Activated CD4-positive, alpha-beta T cell treated with anti-CD3 and anti-CD28 coated beads, Interleukin-2, amount 10 ng/mL, durations not matched to agents 7 days and 5 days (primary cell): ENCODE measurements around the gene SPAG7. TPM values are rescaled to one million over a fixed set of nuclear protein-coding genes. Genes with fewer than 3 reads are reported as not detected.

ENCODE experiments used
- CTCF ChIA-PET: fragments of 350-600 bp; sonication (Branson Sonifier 250); formaldehyde crosslinking; loops from one replicate; lab custom pipeline; 2021; ENCODE audit warnings: antibody characterized with exemption; lab: Charles Lee
- POLR2A ChIA-PET: fragments of 350-600 bp; sonication (Branson Sonifier 250); formaldehyde crosslinking; loops from one replicate; lab custom pipeline; 2021; ENCODE audit warnings: antibody characterized with exemption; lab: Charles Lee
- DNase-seq: peaks from one replicate; pipeline ENCODE4 v3.0.0-alpha.2; 2020
- H3K27ac Mint-ChIP-seq: one replicate; pipeline ENCODE4 v1.8.0; 2021; ENCODE audit warnings: mild to moderate bottlenecking, moderate library complexity, mixed read lengths
- H3K27me3 Mint-ChIP-seq: one replicate; pipeline ENCODE4 v1.8.0; 2021; ENCODE audit warnings: mixed read lengths
- H3K36me3 Mint-ChIP-seq: one replicate; pipeline ENCODE4 v1.8.0; 2021; ENCODE audit warnings: low read depth, mixed read lengths
- H3K4me1 Mint-ChIP-seq: one replicate; pipeline ENCODE4 v1.8.0; 2021; ENCODE audit warnings: mixed read lengths
- H3K4me3 Mint-ChIP-seq: one replicate; pipeline ENCODE4 v1.8.0; 2021; ENCODE audit warnings: mild to moderate bottlenecking, moderate library complexity, mixed read lengths
- H3K9me3 Mint-ChIP-seq: one replicate; pipeline ENCODE4 v1.8.0; 2021; ENCODE audit warnings: mixed read lengths
- total RNA-seq, 2 experiments: library from RNA; stranded (reverse); gene quantifications; one replicate each; pipeline ENCODE4 v1.2.3, GENCODE V29; 2021

SPAG7 gene
- total RNA-seq, 2 experiments from 2014 or later = 47.7 to 53.6 TPM

DNA sequence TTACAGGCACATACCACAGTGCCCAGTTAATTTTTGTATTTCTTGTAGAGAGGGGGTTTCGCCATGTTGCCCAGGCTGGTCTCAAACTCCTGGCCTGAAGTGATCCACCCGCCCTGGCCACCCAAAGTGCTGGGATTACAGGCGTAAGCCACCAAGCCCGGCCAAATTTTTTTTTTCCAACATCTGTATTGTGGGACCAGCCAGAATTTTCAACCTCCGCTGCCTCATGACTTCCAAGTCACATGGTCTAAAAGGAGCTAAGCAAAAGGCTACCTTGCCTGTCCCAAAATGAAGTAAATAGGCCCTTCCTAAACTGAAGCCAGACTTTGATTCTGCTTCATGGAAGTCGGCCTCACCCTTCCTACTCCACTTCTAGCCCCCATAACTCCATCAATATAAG is 4.2 kb upstream of the SPAG7 start:
- Mint-ChIP-seq H3K27ac (no peak overlapping the region), H3K36me3 (peaks cover 39% of the 10 kb centered on the region)
- CTCF ChIA-PET = interaction anchor here (0.7 to 3.6 kb wide), 5 partner anchors 8 to 62 kb away, joined by 3 to 21 read pairs (median 4); no protein-coding TSS in a partner anchor

DNA sequence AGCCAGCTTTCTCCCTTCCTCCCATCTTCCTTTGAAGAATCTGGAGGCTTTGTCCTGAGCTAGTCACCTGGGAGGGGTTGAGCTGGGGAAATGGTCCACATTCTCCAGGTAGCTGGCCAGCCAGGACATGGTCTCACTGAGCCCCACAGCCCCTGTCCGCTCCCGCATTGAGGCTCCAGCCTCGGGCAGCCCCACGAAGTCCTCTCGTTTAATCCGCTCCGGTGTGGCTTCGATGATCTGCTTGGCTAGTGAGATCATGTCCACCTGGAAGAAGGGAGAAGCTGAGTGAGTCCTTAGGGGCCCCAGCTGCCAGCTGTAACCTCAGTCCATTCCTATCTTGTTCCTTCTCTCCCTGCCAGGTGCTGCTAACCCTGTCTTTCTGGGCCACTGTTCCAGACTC is 2.7 kb upstream of the SPAG7 start:
- Mint-ChIP-seq H3K27me3 (no peaks in the 10 kb centered on the region), H3K4me3 (no peak overlapping the region), H3K27ac (no peak overlapping the region), H3K4me1 (peaks cover 20% of the 10 kb centered on the region), H3K9me3 (no peaks in the 10 kb centered on the region), H3K36me3 (peaks cover 41% of the 10 kb centered on the region)
- CTCF ChIA-PET = interaction anchor here (0.6 to 3.6 kb wide), 8 partner anchors 10 to 108 kb away, joined by 3 to 21 read pairs (median 4); partner anchors contain the start of genes ENO3 and ZFP3
- DNase-seq = no peak
- POLR2A ChIA-PET = no interaction called here

More for the DNA sequence above, 4.2 kb upstream of the SPAG7 start:
- H3K27me3 Mint-ChIP-seq = no peaks in the 10 kb centered on the region
- no peak overlapping the region for H3K4me3 Mint-ChIP-seq
- H3K9me3 Mint-ChIP-seq = no peaks in the 10 kb centered on the region
- POLR2A ChIA-PET = no interaction called here
- H3K4me1 Mint-ChIP-seq = peaks cover 13% of the 10 kb centered on the region
- no peak for DNase-seq

DNA sequence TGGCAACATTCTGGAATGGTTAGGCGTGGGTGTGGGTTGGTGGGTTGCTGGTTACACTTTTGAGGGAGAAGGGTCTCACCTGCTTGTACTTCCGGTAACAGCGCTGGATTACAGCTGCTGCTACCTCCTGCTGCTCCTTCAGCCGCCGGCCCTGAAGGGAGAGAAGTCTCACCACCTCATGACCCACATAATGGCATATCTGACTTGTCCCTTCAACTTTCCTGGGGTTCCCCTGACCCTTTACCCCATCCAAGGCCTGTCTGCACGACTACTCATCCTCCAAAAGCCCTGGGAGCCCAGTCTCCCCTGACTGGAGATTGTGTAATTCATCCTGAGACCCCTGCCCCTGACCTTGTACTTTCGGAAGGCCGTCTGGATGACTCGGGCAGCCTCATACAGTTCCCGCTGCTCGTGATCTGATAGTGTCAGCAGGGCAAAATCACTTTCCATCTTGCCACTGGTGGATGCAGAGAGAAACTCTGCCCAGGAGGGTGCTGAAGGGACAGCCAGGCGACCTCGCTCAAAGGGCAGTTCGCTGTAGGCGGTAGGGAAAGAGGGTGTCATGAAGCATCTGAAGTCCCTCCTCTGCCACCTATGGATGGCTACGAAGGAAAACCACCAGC is 2.0 kb upstream of the SPAG7 start:
- Mint-ChIP-seq H3K36me3 (peaks cover 38% of the 10 kb centered on the region), H3K27me3 (no peaks in the 10 kb centered on the region), H3K4me1 (peaks cover 21% of the 10 kb centered on the region), H3K9me3 (no peaks in the 10 kb centered on the region), H3K27ac (no peak overlapping the region), H3K4me3 (no peak overlapping the region)
- no peak for DNase-seq
- ChIA-PET POLR2A (interaction anchor here (4.0 kb wide), 1 partner anchor 23 kb away, joined by 44 read pairs; the partner anchor contains the start of gene PFN1), CTCF (interaction anchor here (0.6 to 3.6 kb wide), 7 partner anchors 10 to 97 kb away, joined by 3 to 21 read pairs (median 4); partner anchors contain the start of gene ENO3)

DNA sequence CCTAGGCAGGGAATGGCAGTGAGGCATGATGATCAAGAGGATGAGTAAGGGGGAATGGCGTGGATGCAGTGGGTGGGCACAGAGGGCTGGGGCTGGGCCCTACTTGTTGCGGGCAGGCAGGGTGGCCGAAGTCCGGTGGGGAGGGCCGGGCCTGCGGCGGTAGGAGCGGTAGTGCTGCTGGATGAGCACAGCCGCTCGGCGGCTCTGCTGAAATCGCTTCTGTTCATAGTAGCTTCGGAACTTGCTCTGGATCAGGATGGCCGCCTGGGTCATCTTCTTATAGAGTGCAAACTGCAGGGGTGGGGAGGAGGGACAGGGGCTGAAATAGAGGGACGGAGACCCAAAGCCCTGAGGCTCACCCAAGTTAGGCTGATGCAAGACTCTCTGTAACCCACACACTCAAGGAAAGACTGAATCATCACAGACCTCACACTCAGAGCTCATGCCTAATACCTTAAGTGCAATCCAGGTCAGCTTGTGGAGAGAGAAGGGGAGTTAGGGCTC is 1.5 kb upstream of the SPAG7 start:
- peaks cover 22% of the 10 kb centered on the region for H3K4me1 Mint-ChIP-seq
- H3K4me3 Mint-ChIP-seq = no peak overlapping the region
- ChIA-PET CTCF (interaction anchor here (0.7 to 3.6 kb wide), 6 partner anchors 9 to 38 kb away, joined by 3 to 21 read pairs (median 3); partner anchors contain the start of gene ENO3), POLR2A (interaction anchor here (4.0 kb wide), 1 partner anchor 23 kb away, joined by 44 read pairs; the partner anchor contains the start of gene PFN1)
- H3K27me3 Mint-ChIP-seq = no peaks in the 10 kb centered on the region
- no peak overlapping the region for H3K27ac Mint-ChIP-seq
- DNase-seq = peak; percentile 21
- peaks cover 32% of the 10 kb centered on the region for H3K36me3 Mint-ChIP-seq
- H3K9me3 Mint-ChIP-seq = no peaks in the 10 kb centered on the region

DNA sequence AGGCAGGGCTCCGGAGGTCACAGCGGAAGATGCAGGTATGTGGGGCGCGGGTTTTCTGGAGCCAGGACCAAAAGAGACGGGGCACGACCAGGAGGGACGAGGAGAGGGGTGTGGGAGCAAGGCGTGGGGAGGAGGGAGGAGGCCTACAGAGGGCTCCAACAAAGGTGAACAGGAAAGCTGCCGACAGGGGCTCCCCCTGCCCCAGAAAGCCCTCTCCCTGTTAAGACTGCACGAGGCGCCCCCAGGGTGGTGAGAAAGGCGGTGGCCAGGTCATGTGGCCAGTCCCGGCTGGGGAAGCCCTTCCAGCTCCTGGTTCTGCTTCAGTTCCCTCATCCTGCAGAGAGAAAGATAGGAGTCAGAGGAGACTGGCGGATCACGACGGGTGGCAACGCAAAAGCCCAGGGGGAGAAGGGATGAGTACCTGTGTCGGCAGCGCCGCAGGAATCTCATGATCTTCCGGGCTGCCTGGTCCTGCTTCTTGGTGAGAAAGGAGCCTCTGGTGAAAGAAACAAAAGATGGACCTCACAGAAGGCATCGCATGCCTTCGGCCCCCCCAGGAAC is 949 bp upstream of the SPAG7 start:
- ChIA-PET POLR2A (interaction anchor here (4.0 kb wide), 1 partner anchor 22 kb away, joined by 44 read pairs; the partner anchor contains the start of gene PFN1), CTCF (interaction anchor here (1.0 to 3.9 kb wide), 7 partner anchors 9 to 59 kb away, joined by 3 to 23 read pairs (median 3); partner anchors contain the start of genes CAMTA2 and ENO3)
- Mint-ChIP-seq H3K9me3 (no peaks in the 10 kb centered on the region), H3K36me3 (peaks cover 27% of the 10 kb centered on the region), H3K27ac (no peak overlapping the region), H3K27me3 (no peaks in the 10 kb centered on the region), H3K4me3 (no peak overlapping the region), H3K4me1 (peaks cover 20% of the 10 kb centered on the region)
- DNase-seq = no peak

DNA sequence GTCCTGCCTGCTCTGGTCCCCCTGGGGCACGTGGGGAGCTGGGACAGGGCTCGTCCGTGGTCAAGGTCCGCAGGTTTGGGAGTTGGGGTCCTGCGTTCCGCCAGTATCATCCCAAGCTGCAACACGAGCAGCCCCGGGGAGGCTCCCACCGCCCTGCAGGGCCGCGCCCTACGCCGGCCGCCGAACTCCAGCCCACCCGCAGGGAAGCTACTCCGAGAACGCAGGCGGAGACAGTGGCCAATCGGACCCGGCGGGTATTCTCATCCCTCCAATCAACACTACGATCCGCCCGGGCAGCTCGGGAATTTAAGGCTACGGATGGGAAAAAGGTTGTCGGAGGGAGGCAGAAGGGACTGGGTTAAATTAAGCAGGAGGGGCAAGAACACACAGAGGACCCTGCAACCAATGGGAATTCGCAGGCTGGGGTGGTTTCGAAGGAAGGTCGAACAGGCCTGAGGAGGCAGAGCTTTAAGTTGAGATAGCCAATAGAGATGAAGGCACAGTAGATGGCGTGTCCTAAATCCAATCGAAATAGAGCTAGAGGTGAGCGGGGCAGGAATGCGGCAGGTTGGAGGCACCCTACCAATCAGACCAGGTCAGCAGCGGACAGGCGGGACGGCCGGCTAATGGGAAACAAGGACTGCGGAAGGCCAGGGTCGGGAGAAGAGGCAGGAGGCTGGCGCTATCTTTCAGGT is 626 bp downstream of the SPAG7 start:
- Mint-ChIP-seq H3K9me3 (no peaks in the 10 kb centered on the region), H3K4me3 (no peak overlapping the region), H3K27ac (peak overlapping the region; percentile 67), H3K4me1 (peaks cover 20% of the 10 kb centered on the region), H3K36me3 (peaks cover 16% of the 10 kb centered on the region), H3K27me3 (no peaks in the 10 kb centered on the region)
- POLR2A ChIA-PET = interaction anchor here (0.5 to 4.0 kb wide), 6 partner anchors 15 to 823 kb away, joined by 3 to 44 read pairs (median 6); partner anchors contain the start of genes C17orf107, PFN1, RNF167 and SLC25A11
- DNase-seq = peak; percentile 98
- CTCF ChIA-PET = interaction anchor here (0.9 to 3.9 kb wide), 14 partner anchors 10 to 96 kb away, joined by 3 to 23 read pairs (median 6); partner anchors contain the start of genes CAMTA2, ENO3, PFN1 and RNF167

DNA sequence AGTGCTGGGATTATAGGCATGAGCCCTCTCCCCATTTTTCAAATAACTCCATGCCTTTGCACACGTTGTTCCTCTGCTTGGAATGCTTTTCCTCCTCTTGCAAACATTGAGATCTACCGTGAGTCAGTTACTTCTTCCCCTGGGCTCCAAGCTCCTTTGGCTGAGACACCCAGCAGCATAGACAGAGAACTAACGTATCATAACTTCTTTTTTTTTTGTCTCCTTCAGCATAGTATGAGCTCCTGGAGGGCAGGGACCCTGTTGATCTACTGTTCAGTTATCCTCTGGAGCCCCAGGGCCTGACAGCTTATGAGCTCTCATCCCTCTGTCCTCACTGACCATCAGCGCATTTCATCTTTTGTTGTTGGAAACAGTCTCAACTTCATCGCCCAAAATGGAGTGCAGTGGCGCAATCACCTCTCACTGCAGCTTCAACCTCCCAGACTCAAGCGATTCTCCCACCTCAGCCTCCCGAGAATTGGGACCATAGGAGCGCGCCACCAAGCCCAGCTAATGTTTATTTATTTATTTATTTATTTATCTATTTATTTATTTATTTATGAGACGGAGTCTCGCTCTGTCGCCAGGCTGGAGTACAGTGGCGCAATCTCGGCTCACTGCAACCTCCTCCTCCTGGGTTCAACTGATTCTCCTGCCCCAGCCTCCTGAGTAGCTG is 2.2 kb downstream of the SPAG7 start:
- ChIA-PET POLR2A (interaction anchor here (4.0 kb wide), 1 partner anchor 19 kb away, joined by 44 read pairs; the partner anchor contains the start of gene PFN1), CTCF (interaction anchor here (0.6 to 3.9 kb wide), 3 partner anchors 14 to 255 kb away, joined by 3 to 23 read pairs (median 8); partner anchors contain the start of gene ARRB2)
- DNase-seq = no peak
- peak overlapping the region; percentile 50 for H3K4me3 Mint-ChIP-seq
- peak overlapping the region; percentile 47 for H3K27ac Mint-ChIP-seq
- H3K36me3 Mint-ChIP-seq = peaks cover 15% of the 10 kb centered on the region
- no peaks in the 10 kb centered on the region for H3K9me3 Mint-ChIP-seq
- no peaks in the 10 kb centered on the region for H3K27me3 Mint-ChIP-seq
- H3K4me1 Mint-ChIP-seq = peaks cover 16% of the 10 kb centered on the region

DNA sequence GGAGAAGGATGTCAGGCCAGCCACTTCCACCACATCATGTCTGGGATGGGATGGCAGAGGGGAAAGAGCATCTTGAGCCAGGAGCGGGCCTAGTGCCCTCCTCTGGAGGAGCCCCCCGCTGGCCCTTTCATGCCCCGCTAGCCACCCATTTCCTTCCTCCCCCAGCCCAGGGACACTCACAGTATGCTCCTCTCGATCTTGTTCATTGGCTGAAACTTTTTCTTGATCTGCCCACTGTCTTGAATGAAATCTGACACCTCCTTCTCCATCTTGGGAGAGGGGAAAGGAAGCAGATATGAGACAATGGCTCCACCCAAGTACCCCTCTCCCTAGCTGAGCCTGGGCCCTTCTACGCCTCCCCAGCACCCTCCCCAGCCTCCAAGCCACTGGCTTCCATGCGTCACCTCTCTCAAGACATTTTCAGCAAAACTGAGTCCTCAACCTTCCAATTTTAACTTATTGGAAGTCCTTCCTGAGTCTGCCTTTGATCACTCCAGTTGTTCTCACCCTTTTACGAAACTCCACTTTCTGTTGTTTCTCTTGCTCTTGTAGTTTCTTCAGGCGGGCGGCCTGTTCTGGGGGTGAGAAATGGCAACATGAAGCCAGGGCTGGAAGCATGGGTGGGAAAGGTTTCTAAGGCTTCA is 7.2 kb downstream of the SPAG7 start:
- no peaks in the 10 kb centered on the region for H3K27me3 Mint-ChIP-seq
- peaks cover 15% of the 10 kb centered on the region for H3K4me1 Mint-ChIP-seq
- no peak for DNase-seq
- ChIA-PET POLR2A (no interaction called here), CTCF (interaction anchor here (0.5 kb wide), 1 partner anchor 536 kb away, joined by 3 read pairs; no protein-coding TSS in a partner anchor)
- H3K9me3 Mint-ChIP-seq = no peaks in the 10 kb centered on the region
- no peak overlapping the region for H3K27ac Mint-ChIP-seq
- peaks cover 28% of the 10 kb centered on the region for H3K36me3 Mint-ChIP-seq
- H3K4me3 Mint-ChIP-seq = no peak overlapping the region

DNA sequence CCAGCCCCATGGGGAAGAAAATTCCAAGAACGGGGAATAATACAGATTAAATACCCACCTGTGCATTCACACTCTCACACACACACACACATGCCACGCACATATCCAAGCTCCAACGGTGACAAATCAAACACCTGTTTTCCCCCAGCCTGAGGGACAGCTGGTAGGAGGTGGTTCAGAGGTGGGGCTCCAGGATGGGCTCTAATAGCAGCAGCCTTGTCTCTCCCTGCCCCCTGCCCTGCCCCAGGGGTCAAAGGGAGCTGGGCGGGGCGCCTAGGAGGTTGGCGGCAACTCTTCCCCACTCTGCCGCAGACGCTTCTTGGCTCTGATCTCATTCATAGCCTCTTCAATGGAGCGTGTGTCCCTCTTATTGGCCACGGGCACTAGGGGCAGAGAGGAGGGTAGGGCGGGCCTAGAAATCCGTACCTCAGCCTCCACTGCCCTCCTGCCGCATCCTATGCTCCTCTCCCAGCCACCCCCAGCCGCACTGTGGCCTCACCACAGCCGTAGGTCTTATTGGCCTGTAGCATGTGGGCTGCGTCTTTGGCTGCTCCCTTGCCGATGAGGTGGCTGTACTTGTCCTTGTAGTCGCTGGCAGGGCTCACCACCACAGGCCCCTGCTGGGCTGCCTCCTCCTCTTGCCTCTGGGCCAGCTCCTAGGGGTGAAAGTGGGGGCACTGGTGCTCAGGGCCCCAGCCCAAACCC is 8.2 kb downstream of the SPAG7 start:
- H3K27ac Mint-ChIP-seq = no peak overlapping the region
- H3K27me3 Mint-ChIP-seq = no peaks in the 10 kb centered on the region
- peaks cover 12% of the 10 kb centered on the region for H3K4me1 Mint-ChIP-seq
- DNase-seq = no peak
- H3K4me3 Mint-ChIP-seq = no peak overlapping the region
- peaks cover 25% of the 10 kb centered on the region for H3K36me3 Mint-ChIP-seq
- H3K9me3 Mint-ChIP-seq = no peaks in the 10 kb centered on the region
- CTCF ChIA-PET = interaction anchor here (0.5 kb wide), 1 partner anchor 535 kb away, joined by 3 read pairs; no protein-coding TSS in a partner anchor
- POLR2A ChIA-PET = no interaction called here

DNA sequence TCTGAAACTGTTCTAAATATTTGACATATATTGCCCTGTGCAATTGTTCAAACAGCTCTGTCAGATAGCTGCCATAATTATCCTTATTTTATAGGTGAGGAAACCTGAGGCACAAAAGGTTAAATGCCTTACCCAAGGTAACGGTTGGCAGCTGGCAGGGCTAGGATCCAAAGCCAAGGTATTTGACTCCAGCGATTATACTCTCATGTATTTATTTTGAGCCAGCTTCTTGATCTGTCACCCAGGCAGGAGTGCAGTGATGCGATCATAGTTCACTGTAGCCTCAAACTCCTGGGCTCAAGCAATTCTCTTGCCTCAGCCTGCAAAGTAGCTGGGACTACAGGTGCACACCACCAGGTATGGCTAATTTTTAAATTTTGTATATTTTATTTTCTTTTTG is 9.5 kb downstream of the SPAG7 start:
- Mint-ChIP-seq H3K27me3 (no peaks in the 10 kb centered on the region), H3K27ac (no peak overlapping the region), H3K9me3 (no peaks in the 10 kb centered on the region), H3K4me3 (no peak overlapping the region), H3K36me3 (peaks cover 23% of the 10 kb centered on the region), H3K4me1 (peaks cover 12% of the 10 kb centered on the region)
- ChIA-PET CTCF (no interaction called here), POLR2A (no interaction called here)
- DNase-seq = no peak
